ENCODE data around the gene SRL.

- no peak for TF ChIP-seq POLR2A (IDR thresholded peaks at IDR 0.05)
- no peak for TF ChIP-seq CTCF (IDR thresholded peaks at IDR 0.05)
Measured at GRCh38 chr16:4227040-4227332, 14.9 kb downstream of the SRL start.

All from prostate gland (tissue), 2 donors.